RWPE2 (cell line): ENCODE measurements around the gene TUBA4A.
"Not testable (repeated sequence)": the region's sequence is repeated elsewhere in the genome, so short reads cannot be mapped to it uniquely, and the experiment has no call there.

Experiments
- ATAC-seq: fragments of 200-7000 bp; cut with Tn5 transposase; 3 replicates; pipeline ENCODE4 v1.9.1; 2021; ENCODE audit warnings: low read depth
- DNase-seq: peaks from one replicate; pipeline ENCODE4 v3.0.0-alpha.2; 2020; ENCODE audit warnings: low spot score
- H3K27ac ChIP-seq: fragments of 450-650 bp; 2 replicates; pipeline ENCODE4 v1.5.1; 2017; ENCODE audit warnings: mild to moderate bottlenecking; ENCODE audit not compliant: poor library complexity, severe bottlenecking
- H3K27me3 ChIP-seq: fragments of 250-450 bp; sonication (Bioruptor Pico); 2 replicates; pipeline ENCODE4 v1.5.1; 2021; ENCODE audit warnings: mild to moderate bottlenecking, moderate library complexity; ENCODE audit not compliant: insufficient read depth, poor library complexity, severe bottlenecking
- H3K36me3 ChIP-seq: fragments of 250-450 bp; sonication (Bioruptor Pico); 2 replicates; pipeline ENCODE4 v1.5.1; 2020; ENCODE audit warnings: low read depth, mild to moderate bottlenecking, moderate library complexity
- H3K4me1 ChIP-seq: fragments of 250-450 bp; sonication (Bioruptor Pico); 2 replicates; pipeline ENCODE4 v1.5.1; 2021; ENCODE audit warnings: mild to moderate bottlenecking, moderate library complexity; ENCODE audit not compliant: insufficient read depth, poor library complexity, severe bottlenecking
- H3K4me3 ChIP-seq: fragments of 250-450 bp; sonication (Bioruptor Pico); 2 replicates; pipeline ENCODE4 v1.5.1; 2021; ENCODE audit warnings: mild to moderate bottlenecking, moderate library complexity; ENCODE audit not compliant: severe bottlenecking
- H3K9me3 ChIP-seq: fragments of 250-450 bp; sonication (Bioruptor Pico); 2 replicates; pipeline ENCODE4 v1.5.1; 2021; ENCODE audit warnings: mild to moderate bottlenecking, moderate library complexity; ENCODE audit not compliant: severe bottlenecking
- CTCF ChIP-seq: fragments of 450-650 bp; IDR thresholded peaks from one replicate; pipeline ENCODE4 v1.5.1; 2017; ENCODE audit warnings: mild to moderate bottlenecking, moderate library complexity; ENCODE audit not compliant: poor library complexity, severe bottlenecking

The TUBA4A gene

GRCh38 chr2:219266886-219267285, 13.2 kb upstream of the TUBA4A start:
- no peaks in the 10 kb centered on the region for H3K36me3 ChIP-seq
- H3K4me1 ChIP-seq: peaks cover 11% of the 10 kb centered on the region
- ATAC-seq (no peak), DNase-seq (no peak)
- no peaks in the 10 kb centered on the region for H3K27me3 ChIP-seq
- H3K27ac ChIP-seq: no peak overlapping the region
- TF ChIP-seq CTCF: no peak
- no peaks in the 10 kb centered on the region for H3K9me3 ChIP-seq
- no peak overlapping the region for H3K4me3 ChIP-seq

GRCh38 chr2:219266232-219266631, 12.5 kb upstream of the TUBA4A start:
- Histone ChIP-seq H3K4me1 (peaks cover 11% of the 10 kb centered on the region), H3K4me3 (no peak overlapping the region), H3K27me3 (no peaks in the 10 kb centered on the region), H3K36me3 (no peaks in the 10 kb centered on the region), H3K9me3 (no peaks in the 10 kb centered on the region), H3K27ac (no peak overlapping the region)
- TF ChIP-seq CTCF: no peak
- no peak for ATAC-seq
- DNase-seq: no peak

- no peaks in the 10 kb centered on the region for H3K36me3 ChIP-seq
- ATAC-seq: no peak
Observed at GRCh38 chr2:219261024-219261855, 7.5 kb upstream of the TUBA4A start.

GRCh38 chr2:219258942-219259341, 5.2 kb upstream of the TUBA4A start:
- not testable (repeated sequence) for H3K27me3 ChIP-seq, ATAC-seq, DNase-seq, H3K4me3 ChIP-seq, H3K4me1 ChIP-seq, H3K27ac ChIP-seq, H3K36me3 ChIP-seq, H3K9me3 ChIP-seq

More at GRCh38 chr2:219261024-219261855, 7.5 kb upstream of the TUBA4A start:
- H3K27me3 ChIP-seq: no peaks in the 10 kb centered on the region
- no peak for TF ChIP-seq CTCF
- no peaks in the 10 kb centered on the region for H3K4me1 ChIP-seq
- H3K9me3 ChIP-seq: no peaks in the 10 kb centered on the region
- H3K27ac ChIP-seq: no peak overlapping the region
- no peak overlapping the region for H3K4me3 ChIP-seq
- DNase-seq: no peak

GRCh38 chr2:219254590-219255201, 978 bp upstream of the TUBA4A start:
- Histone ChIP-seq H3K27me3 (no peaks in the 10 kb centered on the region), H3K4me1 (peaks cover 27% of the 10 kb centered on the region), H3K9me3 (no peaks in the 10 kb centered on the region), H3K4me3 (peak overlapping the region; percentile 67), H3K27ac (no peak overlapping the region), H3K36me3 (peaks cover 25% of the 10 kb centered on the region)
- TF ChIP-seq CTCF: no peak
- ATAC-seq: no peak
- DNase-seq: no peak
